IPS-20b (cell line): ENCODE measurements around the gene MCM9.

Experiments used
- H3K27ac ChIP-seq: one replicate; pipeline ENCODE4 v1.5.1; 2013; ENCODE audit warnings: low read length
- H3K27me3 ChIP-seq: 2 replicates; pipeline ENCODE4 v1.6.1; 2013; ENCODE audit warnings: mild to moderate bottlenecking, low read length, inconsistent platforms; ENCODE audit not compliant: insufficient read depth
- H3K36me3 ChIP-seq: 2 replicates; pipeline ENCODE4 v1.6.1; 2013; ENCODE audit warnings: low read depth, mild to moderate bottlenecking, inconsistent platforms, low read length, moderate library complexity; ENCODE audit not compliant: insufficient read depth
- H3K4me1 ChIP-seq: 2 replicates; pipeline ENCODE4 v1.6.1; 2013; ENCODE audit warnings: mild to moderate bottlenecking, control low read depth, inconsistent platforms, low read length, moderate library complexity; ENCODE audit not compliant: insufficient read depth
- H3K4me3 ChIP-seq: 2 replicates; pipeline ENCODE4 v1.5.1; 2013; ENCODE audit warnings: mild to moderate bottlenecking, low read length, inconsistent platforms
- H3K9ac ChIP-seq: 2 replicates; pipeline ENCODE4 v1.6.1; 2013; ENCODE audit warnings: low read depth, mild to moderate bottlenecking, inconsistent platforms, low read length, moderate library complexity
- H3K9me3 ChIP-seq: 2 replicates; pipeline ENCODE4 v1.6.1; 2013; ENCODE audit warnings: mild to moderate bottlenecking, low read depth, low read length, inconsistent platforms; ENCODE audit not compliant: insufficient read depth

Gene MCM9

GRCh38 chr6:118859517-118860064 is 75.4 kb downstream of the MCM9 start:
- Histone ChIP-seq H3K9ac (no peak overlapping the region), H3K36me3 (no peaks in the 10 kb centered on the region), H3K4me3 (no peak overlapping the region), H3K27ac (no peak overlapping the region), H3K27me3 (no peaks in the 10 kb centered on the region), H3K9me3 (peaks cover 5% of the 10 kb centered on the region; the same call in 1 of the 2 replicates), H3K4me1 (no peaks in the 10 kb centered on the region)

GRCh38 chr6:118856301-118856700 is 78.7 kb downstream of the MCM9 start:
- H3K9me3 ChIP-seq, result no peaks in the 10 kb centered on the region
- H3K4me3 ChIP-seq, result no peak overlapping the region
- H3K27me3 ChIP-seq, result no peaks in the 10 kb centered on the region
- H3K4me1 ChIP-seq, result no peaks in the 10 kb centered on the region
- H3K36me3 ChIP-seq, result no peaks in the 10 kb centered on the region
- no peak overlapping the region for H3K9ac ChIP-seq
- H3K27ac ChIP-seq, result no peak overlapping the region

GRCh38 chr6:118853408-118853807 is 81.6 kb downstream of the MCM9 start:
- H3K27me3 ChIP-seq, result no peaks in the 10 kb centered on the region
- no peaks in the 10 kb centered on the region for H3K4me1 ChIP-seq
- H3K27ac ChIP-seq, result no peak overlapping the region
- no peaks in the 10 kb centered on the region for H3K36me3 ChIP-seq
- no peak overlapping the region for H3K9ac ChIP-seq
- H3K9me3 ChIP-seq, result no peaks in the 10 kb centered on the region
- no peak overlapping the region for H3K4me3 ChIP-seq

GRCh38 chr6:118844915-118845314 is 90.0 kb downstream of the MCM9 start:
- no peak overlapping the region for H3K27ac ChIP-seq
- H3K9me3 ChIP-seq, result no peaks in the 10 kb centered on the region
- H3K4me1 ChIP-seq, result no peaks in the 10 kb centered on the region
- H3K9ac ChIP-seq, result no peak overlapping the region
- H3K27me3 ChIP-seq, result no peaks in the 10 kb centered on the region
- H3K36me3 ChIP-seq, result no peaks in the 10 kb centered on the region; the same call in 1 of the 2 replicates
- H3K4me3 ChIP-seq, result no peak overlapping the region

GRCh38 chr6:118843685-118844390 is 91.1 kb downstream of the MCM9 start:
- H3K9me3 ChIP-seq, result no peaks in the 10 kb centered on the region; the same call in 1 of the 2 replicates
- no peak overlapping the region for H3K27ac ChIP-seq
- no peak overlapping the region for H3K9ac ChIP-seq
- H3K4me3 ChIP-seq, result no peak overlapping the region
- H3K4me1 ChIP-seq, result no peaks in the 10 kb centered on the region
- H3K36me3 ChIP-seq, result no peaks in the 10 kb centered on the region; the same call in 1 of the 2 replicates
- H3K27me3 ChIP-seq, result no peaks in the 10 kb centered on the region

GRCh38 chr6:118830691-118831090 is 104.3 kb downstream of the MCM9 start:
- H3K27ac ChIP-seq, result no peak overlapping the region
- H3K9me3 ChIP-seq, result no peaks in the 10 kb centered on the region
- H3K4me3 ChIP-seq, result no peak overlapping the region
- H3K9ac ChIP-seq, result no peak overlapping the region
- peaks cover 20% of the 10 kb centered on the region; the same call in 1 of the 2 replicates for H3K36me3 ChIP-seq
- no peaks in the 10 kb centered on the region for H3K4me1 ChIP-seq
- no peaks in the 10 kb centered on the region for H3K27me3 ChIP-seq

- Histone ChIP-seq H3K4me3 (no peak overlapping the region), H3K27ac (no peak overlapping the region), H3K36me3 (peaks cover 27% of the 10 kb centered on the region; the same call in 1 of the 2 replicates), H3K27me3 (no peaks in the 10 kb centered on the region), H3K9me3 (no peaks in the 10 kb centered on the region), H3K9ac (no peak overlapping the region), H3K4me1 (no peaks in the 10 kb centered on the region)
Observed at GRCh38 chr6:118829817-118830478, 105.0 kb downstream of the MCM9 start.

GRCh38 chr6:118826096-118826495 is 108.9 kb downstream of the MCM9 start:
- Histone ChIP-seq H3K4me3 (no peak overlapping the region), H3K27ac (no peak overlapping the region), H3K36me3 (peaks cover 38% of the 10 kb centered on the region; the same call in 1 of the 2 replicates), H3K4me1 (no peaks in the 10 kb centered on the region), H3K9ac (no peak overlapping the region), H3K27me3 (no peaks in the 10 kb centered on the region), H3K9me3 (no peaks in the 10 kb centered on the region)

- Histone ChIP-seq H3K9me3 (no peaks in the 10 kb centered on the region), H3K27ac (no peak overlapping the region), H3K9ac (no peak overlapping the region), H3K27me3 (no peaks in the 10 kb centered on the region), H3K4me3 (no peak overlapping the region), H3K36me3 (peaks cover 38% of the 10 kb centered on the region; the same call in 1 of the 2 replicates), H3K4me1 (no peaks in the 10 kb centered on the region)
Observed at GRCh38 chr6:118825661-118826060, 109.3 kb downstream of the MCM9 start.

- H3K9me3 ChIP-seq, result no peaks in the 10 kb centered on the region; the same call in 1 of the 2 replicates
- peaks cover 13% of the 10 kb centered on the region for H3K36me3 ChIP-seq
- no peak overlapping the region for H3K4me3 ChIP-seq
- no peak overlapping the region for H3K27ac ChIP-seq
- no peaks in the 10 kb centered on the region for H3K4me1 ChIP-seq
- H3K9ac ChIP-seq, result no peak overlapping the region
- H3K27me3 ChIP-seq, result no peaks in the 10 kb centered on the region
Observed at GRCh38 chr6:118815495-118815894, 119.5 kb downstream of the MCM9 start.

GRCh38 chr6:118813775-118814174 is 121.2 kb downstream of the MCM9 start:
- Histone ChIP-seq H3K4me3 (no peak overlapping the region), H3K9me3 (no peaks in the 10 kb centered on the region; the same call in 1 of the 2 replicates), H3K27me3 (no peaks in the 10 kb centered on the region), H3K27ac (no peak overlapping the region), H3K9ac (no peak overlapping the region), H3K4me1 (no peaks in the 10 kb centered on the region), H3K36me3 (peaks cover 13% of the 10 kb centered on the region)

- H3K27ac ChIP-seq, result no peak overlapping the region
- H3K27me3 ChIP-seq, result no peaks in the 10 kb centered on the region
- peaks cover 13% of the 10 kb centered on the region for H3K36me3 ChIP-seq
- no peak overlapping the region for H3K9ac ChIP-seq
- H3K4me3 ChIP-seq, result no peak overlapping the region
- no peaks in the 10 kb centered on the region for H3K4me1 ChIP-seq
- no peaks in the 10 kb centered on the region; the same call in 1 of the 2 replicates for H3K9me3 ChIP-seq
Observed at GRCh38 chr6:118812970-118813369, 122.0 kb downstream of the MCM9 start.
